HUDEP-2 (cell line): ENCODE results near the gene PIK3R5.

ENCODE experiments used
- DNase-seq, 76 experiments: peaks; one replicate each; lab custom pipeline; 2025; ENCODE audit not compliant: unreplicated experiment in 76 of 76; lab: John Stamatoyannopoulos, UW

Gene PIK3R5

DNA sequence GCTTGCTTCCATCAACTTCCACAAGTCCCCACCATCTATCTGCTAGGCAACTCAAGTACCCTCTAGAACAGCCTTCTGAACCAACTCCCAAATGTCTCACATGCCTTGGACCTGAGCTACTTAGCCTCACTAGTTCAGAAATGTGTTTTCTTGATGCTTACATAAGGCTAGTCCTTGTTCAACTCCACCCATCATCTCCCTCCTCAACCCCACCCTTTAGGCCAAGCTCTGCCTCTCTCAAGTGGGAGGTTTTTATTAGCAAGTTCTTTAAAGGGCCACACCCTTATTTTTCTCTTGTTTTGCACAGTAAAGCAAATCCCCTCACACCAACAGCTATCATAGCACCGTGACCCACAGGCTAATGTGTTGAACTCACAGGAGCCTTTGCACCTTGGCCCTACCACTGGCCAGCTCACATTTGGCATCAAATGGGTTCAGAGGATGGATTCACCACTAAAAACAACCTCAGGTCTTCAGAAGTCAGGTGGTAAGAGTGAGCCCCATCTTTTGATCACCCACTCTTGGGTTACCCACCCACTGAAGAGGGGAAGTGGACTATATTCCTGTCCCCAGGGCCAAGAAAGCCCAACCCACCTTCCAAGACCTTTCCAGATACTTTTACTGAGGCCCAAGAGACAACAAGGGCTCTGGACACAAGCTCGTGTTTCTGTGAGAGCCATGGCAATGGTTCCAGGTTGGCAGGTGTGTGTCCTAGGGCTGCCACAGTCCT is 12.2 kb downstream of the PIK3R5 start:
- no peak for DNase-seq

DNA sequence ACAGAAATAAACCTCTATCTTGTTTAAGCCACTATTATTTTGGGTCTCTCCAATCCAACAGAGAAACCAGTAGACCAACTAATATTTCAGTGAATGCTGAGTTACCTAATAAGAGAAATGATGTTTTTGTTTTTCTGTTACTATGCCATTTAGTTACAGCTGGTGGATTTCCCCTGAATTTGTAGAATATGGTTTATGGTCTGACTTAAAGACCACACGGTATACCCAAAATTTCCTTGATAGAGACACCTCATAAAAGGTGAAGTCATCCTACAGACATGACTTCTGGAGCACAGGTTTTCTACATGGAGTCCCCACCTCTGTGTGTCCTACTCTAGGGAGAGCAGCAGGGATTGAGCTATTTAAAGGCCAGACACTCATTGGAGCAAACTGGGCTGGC is 13.3 kb downstream of the PIK3R5 start:
- DNase-seq = no peak

DNA sequence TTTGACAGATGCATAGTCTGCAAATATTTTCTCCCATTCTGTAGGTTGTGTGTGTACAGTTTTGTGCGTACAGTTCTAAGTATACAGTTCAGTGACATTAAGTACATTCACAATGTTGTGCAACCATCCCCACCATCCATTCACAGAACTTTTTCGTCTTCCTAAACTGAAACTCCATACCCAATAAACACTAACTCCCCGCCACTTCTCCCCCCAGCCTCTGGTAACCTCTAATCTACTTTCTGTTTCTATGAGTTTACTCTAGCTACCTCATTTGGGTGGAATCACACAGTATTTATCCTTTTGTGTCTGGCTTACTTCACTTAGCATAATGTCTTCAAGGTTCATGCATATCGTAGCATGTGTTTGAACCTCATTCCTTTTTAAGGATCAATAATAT is 14.3 kb downstream of the PIK3R5 start:
- DNase-seq = no peak

DNA sequence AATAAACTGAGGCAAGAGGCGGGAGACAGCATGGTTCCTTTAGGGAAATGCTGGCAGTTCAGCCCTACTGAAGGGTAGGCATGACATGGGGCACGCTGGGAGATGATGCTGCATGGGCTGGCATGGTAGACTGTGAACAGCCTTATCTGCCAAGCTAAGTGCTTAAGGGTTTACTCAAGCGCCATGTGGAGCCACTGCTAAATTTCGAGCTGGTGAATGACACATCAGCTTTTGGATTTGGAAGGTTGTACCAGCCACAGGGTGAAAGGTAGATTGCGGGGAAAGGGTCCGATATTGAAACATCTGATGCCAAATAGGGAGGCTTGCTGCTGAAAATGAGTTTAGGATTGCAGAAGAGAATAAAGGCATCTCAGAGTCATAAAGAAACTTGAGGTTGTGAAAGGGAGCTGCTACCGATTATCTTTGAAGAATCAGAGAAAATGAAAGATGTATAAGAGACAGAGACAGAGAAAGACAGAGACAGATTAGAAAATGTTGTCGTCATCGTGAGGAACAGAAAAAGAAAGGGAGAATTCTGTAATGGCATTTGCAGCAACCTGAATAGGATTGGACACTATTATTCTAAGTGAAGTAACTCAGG is 16.3 kb downstream of the PIK3R5 start:
- no peak for DNase-seq

DNA sequence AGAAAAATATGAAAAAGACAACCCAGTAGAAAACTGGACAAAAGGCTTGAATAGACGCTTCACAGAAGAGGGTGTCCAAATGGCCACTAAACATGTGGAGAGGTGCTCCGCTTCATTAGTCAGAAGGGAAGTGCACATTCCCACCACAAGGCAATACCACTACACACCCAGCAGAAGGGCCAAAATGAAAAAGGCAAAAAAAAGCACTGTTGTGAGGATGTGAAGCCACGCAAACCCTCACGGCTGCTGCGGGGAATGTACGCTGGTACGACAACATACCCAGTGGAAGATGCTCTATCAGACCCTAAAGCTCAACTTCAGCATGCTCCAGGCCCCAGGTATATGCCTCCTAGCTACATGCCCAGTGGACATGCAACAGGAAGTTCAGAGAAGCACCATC is 17.0 kb downstream of the PIK3R5 start:
- no peak for DNase-seq

DNA sequence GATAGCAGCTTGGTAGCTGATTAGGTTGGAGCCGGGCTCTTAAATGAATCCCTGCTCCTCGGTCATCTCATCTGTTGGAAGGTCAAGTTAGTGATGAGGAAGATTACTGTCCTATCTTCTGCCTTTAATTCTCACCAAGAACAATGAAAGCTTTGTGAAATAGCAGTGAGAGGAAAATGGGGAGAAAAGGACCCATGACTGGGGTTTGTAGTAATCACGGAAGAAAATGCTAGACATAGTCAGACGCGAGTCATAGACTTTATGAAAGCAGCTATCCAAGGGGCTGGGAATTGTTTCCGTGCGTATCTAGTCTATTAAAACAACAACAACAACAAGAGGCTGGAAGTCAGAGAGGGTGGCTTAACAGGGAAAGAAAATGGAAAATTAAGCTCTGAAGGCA is 18.3 kb downstream of the PIK3R5 start:
- DNase-seq = no peak

DNA sequence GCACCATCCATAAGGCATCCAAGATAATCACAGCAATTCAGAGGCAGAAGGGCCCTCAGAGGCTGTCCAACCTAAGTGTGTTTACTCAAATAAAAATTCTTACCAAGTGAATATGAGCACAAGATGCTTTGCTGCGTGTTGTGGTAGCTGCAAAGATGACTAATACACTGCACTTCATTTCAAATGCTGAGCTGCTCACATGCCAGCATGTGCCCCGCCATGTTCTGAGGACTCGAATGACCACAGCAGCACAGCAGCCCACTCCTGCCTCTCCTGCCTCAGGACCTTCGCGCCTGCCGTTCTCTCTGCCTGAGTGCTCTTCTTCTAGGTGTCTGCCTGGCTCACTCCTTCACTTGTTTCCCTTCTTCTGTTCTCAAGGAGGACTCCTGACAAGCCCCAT is 19.0 kb downstream of the PIK3R5 start:
- DNase-seq = no peak

DNA sequence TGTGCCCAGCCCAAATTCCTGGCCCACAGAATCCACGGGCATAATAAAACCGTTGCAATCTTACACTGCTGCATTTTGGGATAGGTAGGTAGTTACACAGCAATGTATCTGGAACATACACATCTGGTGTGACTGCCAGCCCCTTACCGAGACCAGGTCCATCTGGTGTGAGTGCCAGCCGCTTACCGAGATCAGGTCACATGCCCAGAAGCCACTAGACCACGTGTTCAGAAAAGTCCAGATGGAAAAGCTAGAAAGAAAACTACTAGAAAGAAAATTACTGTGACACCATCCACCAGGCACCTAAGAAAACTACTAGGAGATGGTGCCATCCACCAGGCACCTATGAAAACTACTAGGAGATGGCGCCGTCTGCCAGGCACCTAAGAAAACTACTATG is 19.4 kb downstream of the PIK3R5 start:
- DNase-seq = no peak

DNA sequence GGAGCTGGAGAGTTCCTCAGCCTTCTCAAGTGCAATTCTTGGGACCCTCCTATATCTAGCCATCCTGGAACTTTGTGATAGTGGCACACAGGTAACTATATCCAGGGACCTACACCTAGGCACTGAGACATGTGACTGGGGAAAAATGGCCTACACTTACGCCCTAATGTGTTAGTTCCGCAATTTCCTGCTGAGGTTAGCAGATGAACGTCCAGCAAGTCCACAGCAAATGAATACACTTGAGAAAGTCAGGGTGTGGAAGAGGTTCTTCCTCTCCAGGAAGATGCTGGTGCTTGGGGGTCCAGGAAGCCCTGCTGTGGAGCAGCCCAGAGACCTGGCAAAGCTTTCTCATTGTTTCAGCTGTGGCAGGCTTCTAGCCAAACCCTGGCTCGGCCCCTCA is 20.8 kb downstream of the PIK3R5 start:
- DNase-seq = no peak

DNA sequence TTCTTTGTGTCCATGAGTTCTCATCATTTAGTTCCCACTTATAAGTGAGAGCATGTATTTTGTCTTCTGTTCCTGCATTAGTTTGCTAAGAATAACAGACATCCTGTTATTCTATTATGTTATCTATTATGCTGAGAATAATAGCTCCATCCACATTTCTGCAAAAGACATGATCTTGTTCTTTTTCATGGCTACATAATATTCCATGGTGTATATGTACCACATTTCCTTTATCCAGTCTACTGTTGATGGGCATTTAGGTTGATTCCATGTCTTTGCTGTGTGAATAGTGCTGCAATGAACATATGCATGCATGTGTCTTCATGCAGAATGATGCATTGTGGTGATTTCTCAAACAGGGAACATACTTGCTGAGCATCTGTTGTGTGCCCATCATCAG is 21.4 kb downstream of the PIK3R5 start:
- DNase-seq = no peak

DNA sequence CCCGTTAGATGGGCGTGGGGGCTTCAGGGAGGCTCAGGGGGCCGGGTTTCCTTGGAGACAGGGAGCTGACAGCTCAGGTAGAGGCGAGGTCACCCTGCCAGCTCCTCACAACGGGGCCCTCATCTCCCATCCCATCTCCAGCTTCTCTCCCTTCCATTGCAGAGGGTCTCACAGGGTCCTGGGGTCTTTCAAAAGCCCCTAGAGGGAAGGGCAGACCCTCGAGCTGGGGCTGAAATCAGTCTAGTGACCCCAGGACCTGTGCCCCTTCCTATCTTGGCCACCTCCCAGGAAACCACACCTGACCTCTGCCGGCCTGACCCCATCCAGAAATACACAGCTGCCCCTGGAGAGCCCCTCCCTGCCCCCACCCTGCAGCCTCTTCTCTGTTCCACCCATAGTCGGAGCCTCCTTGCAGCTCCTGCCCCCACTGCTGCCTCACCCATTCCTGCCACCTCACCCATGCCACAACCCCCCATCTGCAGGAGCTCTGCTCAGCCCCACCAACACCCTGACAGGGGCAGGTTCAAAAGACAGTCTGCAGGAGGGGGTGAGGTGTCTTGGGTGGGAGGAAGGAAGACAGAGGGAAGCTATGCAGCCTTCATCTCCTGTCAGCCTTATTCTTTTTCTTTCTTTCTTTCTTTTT is 23.4 kb downstream of the PIK3R5 start:
- DNase-seq = no peak

DNA sequence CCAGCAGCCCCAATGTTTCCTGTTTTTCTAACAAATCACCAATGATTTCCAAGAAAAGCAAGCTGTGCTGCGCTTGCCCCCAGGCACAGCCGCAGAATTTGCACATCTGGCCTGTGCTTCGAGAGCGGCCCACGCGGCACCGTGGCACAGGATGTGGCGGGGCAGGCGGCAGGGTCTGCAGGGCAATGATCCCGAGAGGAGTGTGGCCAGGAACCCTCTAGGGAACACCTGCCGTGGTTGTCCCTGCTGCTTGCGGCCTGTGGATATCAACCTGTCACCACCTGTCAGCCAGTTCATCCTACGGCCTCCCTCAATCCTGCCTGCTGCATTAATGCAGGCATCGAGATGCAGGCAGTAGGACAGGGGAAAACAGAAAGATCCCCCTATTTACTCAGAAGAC is 24.0 kb downstream of the PIK3R5 start:
- DNase-seq = no peak

DNA sequence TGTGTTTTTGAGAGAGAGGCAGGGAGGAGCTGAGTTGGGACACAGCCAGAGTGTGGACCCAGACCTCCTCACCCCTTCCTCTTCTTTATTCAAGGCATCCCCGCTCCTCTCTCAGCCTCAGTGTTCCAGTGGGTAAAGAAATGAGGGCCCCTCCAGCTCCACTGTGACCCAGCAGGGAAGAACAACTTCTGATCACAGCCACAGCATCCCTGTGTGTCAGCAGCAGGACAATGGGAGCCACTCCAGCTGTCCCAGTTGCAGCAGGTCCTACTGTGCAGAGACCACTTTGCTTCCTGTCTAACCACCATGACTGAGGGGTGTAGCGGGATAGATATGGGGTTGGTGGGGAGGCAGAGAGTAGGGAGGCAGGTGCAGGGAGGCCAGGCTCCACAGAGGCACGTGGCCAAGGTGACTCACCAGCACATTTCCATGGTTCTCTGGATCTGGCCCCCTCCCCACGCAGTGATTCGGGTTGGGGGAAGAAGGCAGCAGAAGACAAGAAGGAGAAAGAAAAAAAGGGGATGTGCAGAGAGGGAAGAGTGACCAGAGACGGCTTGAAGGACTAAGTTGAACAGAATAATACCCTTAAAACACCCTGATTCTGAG is 24.5 kb downstream of the PIK3R5 start:
- DNase-seq = no peak

DNA sequence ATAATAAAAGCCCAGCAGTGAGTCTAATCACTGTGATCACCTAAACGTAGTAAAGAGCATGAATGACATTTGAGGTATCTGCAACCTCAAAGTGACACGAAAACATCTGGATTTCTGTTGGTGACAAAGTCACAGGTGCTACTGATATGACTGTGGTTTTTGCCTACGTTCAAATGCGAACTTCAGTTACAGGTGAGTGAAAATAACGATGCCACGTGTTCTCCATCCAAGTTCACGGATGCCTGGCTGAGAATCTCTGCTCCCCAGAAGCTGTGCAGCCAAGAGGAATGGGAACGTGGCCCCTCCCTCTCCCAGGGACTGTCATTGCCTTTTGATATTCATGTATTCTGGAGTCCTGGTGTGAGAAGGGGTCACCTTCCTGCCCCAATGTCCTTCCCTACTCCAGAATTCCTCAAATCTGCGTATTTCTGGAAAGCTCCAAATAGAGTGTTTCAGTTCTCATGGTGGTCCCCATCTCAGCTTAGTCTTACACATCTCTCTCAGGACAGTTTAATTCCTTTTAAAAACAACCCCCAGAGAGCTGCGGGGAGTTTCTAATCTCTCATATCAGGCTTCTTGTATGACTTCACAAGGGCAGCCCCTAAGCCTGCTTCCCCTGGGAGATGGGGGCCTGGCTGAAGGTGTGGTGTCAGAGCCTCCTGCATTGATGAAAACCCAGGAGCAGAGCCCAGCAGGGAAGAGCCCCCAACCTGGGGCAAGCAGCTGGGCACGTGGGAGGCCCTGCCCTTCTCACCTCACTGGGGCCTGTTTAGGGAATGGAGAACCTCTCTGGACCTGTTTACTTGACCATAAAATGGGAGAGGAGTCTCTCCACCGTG is 25.8 kb downstream of the PIK3R5 start:
- DNase-seq = no peak

DNA sequence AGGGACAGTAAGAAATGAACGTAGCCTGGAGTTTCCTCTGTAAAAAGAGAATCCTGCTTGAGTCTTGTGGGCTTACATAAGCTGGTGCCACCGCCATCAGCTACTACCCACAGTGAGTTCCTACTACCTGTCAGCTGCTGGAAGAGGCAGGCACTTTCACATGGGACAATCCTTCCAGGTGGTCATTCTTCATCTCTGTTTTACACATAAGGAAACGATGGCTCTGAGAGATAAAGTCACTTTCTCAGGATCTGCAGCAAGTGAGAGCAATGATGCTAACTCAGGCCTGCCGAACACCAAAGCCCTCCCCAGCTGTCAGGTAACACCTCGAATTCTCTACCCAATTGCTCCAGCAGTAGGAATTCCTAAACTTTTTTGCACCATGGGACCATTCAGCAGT is 26.6 kb downstream of the PIK3R5 start:
- DNase-seq = no peak

DNA sequence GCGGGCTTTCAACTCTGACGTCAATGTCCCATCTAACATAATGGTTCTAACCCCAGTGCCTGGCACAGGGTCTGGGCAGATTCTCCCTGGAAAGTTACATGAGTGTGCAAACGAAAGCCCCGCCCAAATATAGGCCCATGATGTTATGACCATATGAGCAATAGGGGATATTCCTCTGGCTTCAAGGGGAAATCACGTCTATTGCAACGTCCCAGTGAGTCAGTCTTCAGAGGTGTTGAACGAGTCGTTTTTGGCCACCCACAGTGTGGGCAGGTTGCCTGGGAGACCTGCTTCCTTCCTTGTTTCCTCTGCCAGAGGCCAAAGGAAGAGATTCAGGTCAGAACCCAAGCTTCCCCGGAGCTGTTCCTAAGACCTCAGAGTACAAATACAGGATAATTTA is 30.3 kb downstream of the PIK3R5 start:
- no peak for DNase-seq

DNA sequence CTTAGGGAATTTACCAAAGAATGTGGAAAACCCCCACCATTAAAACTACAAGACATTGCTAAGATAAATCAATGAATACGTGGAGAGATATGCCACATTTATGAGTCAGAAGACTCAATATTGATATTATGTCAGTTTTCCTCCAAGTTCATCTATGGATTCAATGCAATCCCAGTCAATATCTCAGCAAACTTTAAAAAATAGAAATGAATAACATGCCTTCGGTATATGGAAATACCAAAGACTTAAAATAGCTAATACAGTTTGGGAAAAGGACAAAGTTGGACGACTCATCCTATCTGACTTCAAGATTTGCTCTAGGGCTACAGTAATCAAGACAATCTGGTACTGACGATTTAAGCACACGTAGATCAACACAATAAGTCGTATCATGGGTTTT is 31.2 kb downstream of the PIK3R5 start:
- DNase-seq = no peak

DNA sequence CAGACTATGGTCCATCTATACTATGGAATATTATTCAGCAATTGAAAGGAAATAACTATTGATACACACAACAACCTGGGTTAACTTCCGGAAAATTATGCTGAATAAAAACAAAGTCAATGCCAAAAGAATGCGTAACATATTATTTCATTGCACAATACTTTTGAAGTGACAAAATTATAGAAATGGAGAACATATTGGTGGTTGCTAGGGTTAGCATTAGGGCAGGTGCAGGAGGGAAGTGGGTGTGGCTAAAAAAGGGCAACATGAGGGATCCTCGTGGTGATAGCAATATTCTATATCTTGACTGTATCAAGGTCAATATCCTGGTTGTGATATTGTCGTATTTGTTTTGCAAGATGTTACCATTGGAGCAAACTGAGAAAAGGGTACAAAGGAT is 34.9 kb downstream of the PIK3R5 start:
- DNase-seq = no peak

DNA sequence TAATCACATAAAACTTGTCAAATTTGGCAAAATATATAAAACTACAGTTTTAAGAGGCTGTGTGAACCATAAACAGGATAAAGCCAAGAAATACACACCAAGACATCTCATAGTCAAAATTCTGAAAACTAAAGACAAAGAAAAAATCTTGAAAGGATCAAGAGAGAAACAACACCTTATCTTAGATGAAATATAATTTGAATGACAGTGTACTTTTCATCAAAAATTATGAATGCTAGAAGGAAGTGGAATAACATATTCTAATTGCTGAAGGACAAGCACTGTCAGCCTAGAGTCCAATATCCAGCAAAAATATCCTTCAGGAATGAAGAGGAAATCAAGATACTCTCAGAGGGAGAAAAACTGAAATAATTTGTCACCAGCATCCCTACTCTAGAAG is 37.2 kb downstream of the PIK3R5 start:
- no peak for DNase-seq

DNA sequence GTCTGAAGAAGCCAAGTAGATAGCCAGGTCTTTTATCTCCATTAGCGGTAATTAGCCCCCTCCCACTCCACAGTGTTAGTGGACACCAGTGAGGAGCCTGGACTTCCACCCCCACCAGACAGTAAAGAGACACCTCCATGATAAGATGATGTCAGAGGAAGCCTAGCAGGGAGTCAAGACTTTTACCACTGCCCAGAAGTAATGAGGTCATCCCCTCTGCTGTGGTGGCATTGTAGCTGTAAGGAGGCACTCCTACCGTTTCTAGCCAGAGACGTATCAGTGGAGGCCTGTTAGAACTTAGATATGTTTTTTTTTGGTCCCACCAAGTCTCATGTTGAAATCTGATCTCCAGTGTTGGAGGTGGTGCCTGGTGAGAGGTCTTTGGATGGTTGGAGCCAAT is 38.1 kb downstream of the PIK3R5 start:
- DNase-seq = no peak

DNA sequence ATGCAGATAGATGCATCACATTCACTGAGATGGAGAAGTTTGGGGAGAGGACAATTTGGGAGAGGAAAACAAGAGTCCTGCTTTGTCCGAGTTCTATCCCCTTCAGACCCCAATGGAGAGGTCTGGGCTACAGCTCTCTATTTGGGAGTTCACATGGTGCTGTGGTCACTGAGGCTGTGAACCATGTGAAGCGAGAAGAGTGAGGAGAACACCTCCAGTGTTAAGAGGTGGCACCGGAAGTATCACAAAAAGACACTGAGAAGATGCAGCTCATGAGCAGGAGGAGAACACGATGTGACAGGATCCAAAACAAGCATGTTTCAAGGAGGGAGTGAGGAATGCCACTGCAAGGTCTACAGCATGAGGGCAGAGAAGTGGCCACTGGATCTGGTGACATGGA is 39.7 kb downstream of the PIK3R5 start:
- no peak for DNase-seq
